GM18519 (cell line): Measurements from ENCODE around the gene PCDHB16.
"Not testable (repeated sequence)": the region's sequence is repeated elsewhere in the genome, so short reads cannot be mapped to it uniquely, and the experiment has no call there.

Source experiments
- ATAC-seq: cut with Tn5 transposase; IDR thresholded peaks from one replicate; pipeline ENCODE4 v1.9.1; 2021; ENCODE audit warnings: mild to moderate bottlenecking, moderate library complexity; ENCODE audit not compliant: unreplicated experiment, low FRiP score

Gene PCDHB16

GRCh38 chr5:141182248-141182647, at the start of gene PCDHB16:
Gene PCDHB16 (plus strand): TSS chr5:141182387. CDS start chr5:141182560, 173 bp downstream.
- ATAC-seq, result no peak

- ATAC-seq, result no peak
These were observed 47.0 kb upstream of the PCDHB16 start, which contains the start of gene PCDHB5 for GRCh38 chr5:141135030-141135717. Gene PCDHB5 (plus strand): TSS chr5:141135206. CDS start chr5:141135435, 229 bp downstream.

- ATAC-seq, result no peak
These were observed 46.4 kb upstream of the PCDHB16 start for GRCh38 chr5:141135718-141136266.

- not testable (repeated sequence) for ATAC-seq
These were observed 44.8 kb upstream of the PCDHB16 start for GRCh38 chr5:141137346-141137745.

GRCh38 chr5:141149812-141150211, 32.4 kb upstream of the PCDHB16 start, which contains the start of gene PCDHB6:
Gene PCDHB6 (plus strand): TSS chr5:141150057. CDS start chr5:141150258, 201 bp downstream.
- no peak for ATAC-seq

GRCh38 chr5:141150224-141150992, 31.8 kb upstream of the PCDHB16 start:
- ATAC-seq, result no peak

- no peak for ATAC-seq
These were observed 31.2 kb upstream of the PCDHB16 start for GRCh38 chr5:141150993-141151325.

GRCh38 chr5:141151632-141152031, 30.6 kb upstream of the PCDHB16 start:
- ATAC-seq, result not testable (repeated sequence)

GRCh38 chr5:141152096-141152495, 30.1 kb upstream of the PCDHB16 start:
- ATAC-seq, result not testable (repeated sequence)

GRCh38 chr5:141155540-141156374, 26.4 kb upstream of the PCDHB16 start:
- ATAC-seq, result no peak

GRCh38 chr5:141157356-141157755, 24.8 kb upstream of the PCDHB16 start:
- ATAC-seq, result not testable (repeated sequence)

GRCh38 chr5:141157901-141158300, 24.3 kb upstream of the PCDHB16 start:
- ATAC-seq, result not testable (repeated sequence)

- ATAC-seq, result no peak
These were observed 9.6 kb upstream of the PCDHB16 start, which contains the start of gene PCDHB7 for GRCh38 chr5:141172381-141173204. Gene PCDHB7 (plus strand): TSS chr5:141172644. CDS start chr5:141172836, 192 bp downstream.

- ATAC-seq, result not testable (repeated sequence)
These were observed 7.7 kb upstream of the PCDHB16 start for GRCh38 chr5:141174291-141175104.

GRCh38 chr5:141175933-141176332, 6.3 kb upstream of the PCDHB16 start:
- no peak for ATAC-seq

GRCh38 chr5:141177577-141178191, 4.5 kb upstream of the PCDHB16 start, which contains the start of gene PCDHB8:
Gene PCDHB8 (plus strand): TSS chr5:141177790. CDS start chr5:141178035, 245 bp downstream.
- ATAC-seq, result not testable (repeated sequence)

- ATAC-seq, result not testable (repeated sequence)
These were observed 2.8 kb upstream of the PCDHB16 start for GRCh38 chr5:141179371-141179770.

- ATAC-seq, result not testable (repeated sequence)
These were observed 2.3 kb upstream of the PCDHB16 start for GRCh38 chr5:141179876-141180275.
